ENCODE data around the gene RMI2.

The RMI2 gene

GRCh38 chr16:11350921-11351335, 5.7 kb downstream of the RMI2 start:
- no peak for TF ChIP-seq TARDBP (IDR thresholded peaks at IDR 0.05)
- TF ChIP-seq SUZ12 (IDR thresholded peaks at IDR 0.05): no peak
- TF ChIP-seq ARNT (IDR thresholded peaks at IDR 0.05): no peak
- no peak for TF ChIP-seq FOXA1 (IDR thresholded peaks at IDR 0.05)
- TF ChIP-seq NFRKB (IDR thresholded peaks at IDR 0.05): no peak
- TF ChIP-seq PKNOX1 (IDR thresholded peaks at IDR 0.05): no peak
- TF ChIP-seq FOXK2 (IDR thresholded peaks at IDR 0.05): no peak
- TF ChIP-seq SP1 (IDR thresholded peaks at IDR 0.05): no peak
- no peak for TF ChIP-seq FOXM1 (IDR thresholded peaks at IDR 0.05; ENCODE audit: borderline replicate concordance)
- TF ChIP-seq CTBP1 (IDR thresholded peaks at IDR 0.05; ENCODE audit: borderline replicate concordance): no peak
- no peak for TF ChIP-seq BHLHE40 (IDR thresholded peaks at IDR 0.05; ENCODE audit: borderline replicate concordance)
- no peak for TF ChIP-seq LEF1 (IDR thresholded peaks at IDR 0.05; ENCODE audit: borderline replicate concordance)
- no peak for TF ChIP-seq ELF4 (IDR thresholded peaks at IDR 0.05)
- no peak for TF ChIP-seq L3MBTL2 (conservative IDR thresholded peaks at IDR 0.05)
- no peak for TF ChIP-seq HDGF (IDR thresholded peaks at IDR 0.05; ENCODE audit: borderline replicate concordance)
- no peak for TF ChIP-seq ZNF384 (IDR thresholded peaks at IDR 0.05)
- ChIA-PET CTCF (no interaction called here), POLR2A (interaction anchor here (1.5 kb wide), 1 partner anchor 95 kb away, joined by 3 read pairs; the partner anchor contains the start of gene SOCS1)
- DNase-seq (ENCODE audit: extremely low spot score): no peak

GRCh38 chr16:11353158-11353557, 7.9 kb downstream of the RMI2 start:
- no peak for DNase-seq (ENCODE audit: extremely low spot score)
- no peak for TF ChIP-seq CTBP1 (IDR thresholded peaks at IDR 0.05; ENCODE audit: borderline replicate concordance)
- TF ChIP-seq NFRKB (IDR thresholded peaks at IDR 0.05): no peak
- no peak for TF ChIP-seq BHLHE40 (IDR thresholded peaks at IDR 0.05; ENCODE audit: borderline replicate concordance)
- no peak for TF ChIP-seq ELF4 (IDR thresholded peaks at IDR 0.05)
- TF ChIP-seq SP1 (IDR thresholded peaks at IDR 0.05): no peak
- no peak for TF ChIP-seq LEF1 (IDR thresholded peaks at IDR 0.05; ENCODE audit: borderline replicate concordance)
- TF ChIP-seq FOXA1 (IDR thresholded peaks at IDR 0.05): no peak
- no peak for TF ChIP-seq TARDBP (IDR thresholded peaks at IDR 0.05)
- no peak for TF ChIP-seq L3MBTL2 (conservative IDR thresholded peaks at IDR 0.05)
- no peak for TF ChIP-seq SUZ12 (IDR thresholded peaks at IDR 0.05)
- no peak for TF ChIP-seq HDGF (IDR thresholded peaks at IDR 0.05; ENCODE audit: borderline replicate concordance)
- no peak for TF ChIP-seq FOXK2 (IDR thresholded peaks at IDR 0.05)
- TF ChIP-seq PKNOX1 (IDR thresholded peaks at IDR 0.05): no peak
- TF ChIP-seq ARNT (IDR thresholded peaks at IDR 0.05): no peak
- TF ChIP-seq ZNF384 (IDR thresholded peaks at IDR 0.05): no peak
- TF ChIP-seq FOXM1 (IDR thresholded peaks at IDR 0.05; ENCODE audit: borderline replicate concordance): no peak
- POLR2A ChIA-PET: interaction anchor here (2.6 kb wide), 1 partner anchor 97 kb away, joined by 9 read pairs; the partner anchor contains the start of gene SOCS1
- CTCF ChIA-PET: interaction anchor here (1.2 kb wide), 1 partner anchor 19 kb away, joined by 4 read pairs; no protein-coding TSS in a partner anchor

- ChIA-PET CTCF (no interaction called here), POLR2A (interaction anchor here (2.6 kb wide), 1 partner anchor 99 kb away, joined by 9 read pairs; the partner anchor contains the start of gene SOCS1)
- DNase-seq (ENCODE audit: extremely low spot score): peak; percentile 3
- TF ChIP-seq TARDBP (IDR thresholded peaks at IDR 0.05) (no peak), SP1 (IDR thresholded peaks at IDR 0.05) (no peak), HDGF (IDR thresholded peaks at IDR 0.05; ENCODE audit: borderline replicate concordance) (no peak), L3MBTL2 (conservative IDR thresholded peaks at IDR 0.05) (no peak), ELF4 (IDR thresholded peaks at IDR 0.05) (no peak), BHLHE40 (IDR thresholded peaks at IDR 0.05; ENCODE audit: borderline replicate concordance) (no peak), FOXA1 (IDR thresholded peaks at IDR 0.05) (no peak), SUZ12 (IDR thresholded peaks at IDR 0.05) (no peak), CTBP1 (IDR thresholded peaks at IDR 0.05; ENCODE audit: borderline replicate concordance) (no peak), NFRKB (IDR thresholded peaks at IDR 0.05) (no peak)
Observed at GRCh38 chr16:11354407-11354732, 9.1 kb downstream of the RMI2 start.

- DNase-seq (ENCODE audit: extremely low spot score): peak; percentile 4
- TF ChIP-seq HDGF (IDR thresholded peaks at IDR 0.05; ENCODE audit: borderline replicate concordance) (no peak), FOXM1 (IDR thresholded peaks at IDR 0.05; ENCODE audit: borderline replicate concordance) (no peak), ZNF384 (IDR thresholded peaks at IDR 0.05) (no peak), TARDBP (IDR thresholded peaks at IDR 0.05) (no peak), ARNT (IDR thresholded peaks at IDR 0.05) (no peak), NFRKB (IDR thresholded peaks at IDR 0.05) (no peak), PKNOX1 (IDR thresholded peaks at IDR 0.05) (no peak), SP1 (IDR thresholded peaks at IDR 0.05) (no peak), FOXA1 (IDR thresholded peaks at IDR 0.05) (no peak), LEF1 (IDR thresholded peaks at IDR 0.05; ENCODE audit: borderline replicate concordance) (no peak)
- ChIA-PET CTCF (no interaction called here), POLR2A (interaction anchor here (2.6 kb wide), 1 partner anchor 99 kb away, joined by 9 read pairs; the partner anchor contains the start of gene SOCS1)
Observed at GRCh38 chr16:11354733-11355574, 9.7 kb downstream of the RMI2 start.

GRCh38 chr16:11355862-11356261, 10.6 kb downstream of the RMI2 start:
- POLR2A ChIA-PET: interaction anchor here (1.0 kb wide), 1 partner anchor 391 kb away, joined by 3 read pairs; no protein-coding TSS in a partner anchor

More at GRCh38 chr16:11355862-11356261, 10.6 kb downstream of the RMI2 start:
- CTCF ChIA-PET: interaction anchor here (0.7 to 1.6 kb wide), 4 partner anchors 9 to 100 kb away, joined by 3 to 9 read pairs (median 5); partner anchors contain the start of gene SOCS1
- TF ChIP-seq L3MBTL2 (conservative IDR thresholded peaks at IDR 0.05) (no peak), BHLHE40 (IDR thresholded peaks at IDR 0.05; ENCODE audit: borderline replicate concordance) (no peak), NFRKB (IDR thresholded peaks at IDR 0.05) (no peak), LEF1 (IDR thresholded peaks at IDR 0.05; ENCODE audit: borderline replicate concordance) (no peak), CTBP1 (IDR thresholded peaks at IDR 0.05; ENCODE audit: borderline replicate concordance) (no peak), SP1 (IDR thresholded peaks at IDR 0.05) (no peak), SUZ12 (IDR thresholded peaks at IDR 0.05) (no peak), ELF4 (IDR thresholded peaks at IDR 0.05) (no peak), PKNOX1 (IDR thresholded peaks at IDR 0.05) (no peak), TARDBP (IDR thresholded peaks at IDR 0.05) (no peak), HDGF (IDR thresholded peaks at IDR 0.05; ENCODE audit: borderline replicate concordance) (no peak), FOXK2 (IDR thresholded peaks at IDR 0.05) (no peak), FOXA1 (IDR thresholded peaks at IDR 0.05) (no peak), ZNF384 (IDR thresholded peaks at IDR 0.05) (no peak), ARNT (IDR thresholded peaks at IDR 0.05) (no peak), FOXM1 (IDR thresholded peaks at IDR 0.05; ENCODE audit: borderline replicate concordance) (no peak)
- peak; percentile 1 for DNase-seq (ENCODE audit: extremely low spot score)

All from HEK293T (cell line).